HG02852 (cell line): ENCODE results near the gene PSMG4.

Experiments used
- ATAC-seq: cut with Tn5 transposase; IDR thresholded peaks from one replicate; pipeline ENCODE4 v1.9.1; 2021; ENCODE audit warnings: mild to moderate bottlenecking, moderate library complexity; ENCODE audit not compliant: unreplicated experiment

PSMG4 gene

DNA sequence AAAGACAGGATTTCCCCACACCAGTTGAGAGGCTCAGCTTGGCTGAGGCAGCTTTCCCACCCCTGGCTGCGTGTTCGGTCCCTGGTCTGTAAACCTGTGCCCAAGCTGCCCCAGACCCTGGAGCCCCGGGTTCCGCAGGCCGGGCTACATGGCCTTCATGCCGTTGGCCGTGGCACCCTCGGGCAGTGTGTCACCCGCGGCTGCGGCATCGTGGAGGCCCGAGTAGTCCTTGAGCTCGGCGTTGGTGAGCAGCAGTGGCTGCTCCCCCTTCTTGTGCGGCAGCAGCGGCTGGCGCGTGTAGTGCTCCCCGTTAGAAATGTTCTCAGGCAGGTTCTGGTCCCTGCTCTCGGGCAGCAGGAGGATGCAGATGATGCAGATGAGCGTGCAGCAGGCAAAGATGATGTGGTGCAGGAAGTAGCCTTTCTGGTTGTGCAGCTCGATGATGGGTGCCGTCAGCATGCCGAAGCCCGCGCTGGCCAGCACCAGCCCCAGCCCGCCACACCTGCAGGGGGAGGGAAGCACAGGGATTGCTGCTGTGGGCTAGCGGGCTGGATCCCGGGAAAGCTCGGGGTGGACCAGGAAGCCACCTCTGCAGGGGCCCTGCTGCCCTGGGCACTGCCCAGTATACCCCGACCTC is 14.3 kb downstream of the PSMG4 start:
- no peak for ATAC-seq

DNA sequence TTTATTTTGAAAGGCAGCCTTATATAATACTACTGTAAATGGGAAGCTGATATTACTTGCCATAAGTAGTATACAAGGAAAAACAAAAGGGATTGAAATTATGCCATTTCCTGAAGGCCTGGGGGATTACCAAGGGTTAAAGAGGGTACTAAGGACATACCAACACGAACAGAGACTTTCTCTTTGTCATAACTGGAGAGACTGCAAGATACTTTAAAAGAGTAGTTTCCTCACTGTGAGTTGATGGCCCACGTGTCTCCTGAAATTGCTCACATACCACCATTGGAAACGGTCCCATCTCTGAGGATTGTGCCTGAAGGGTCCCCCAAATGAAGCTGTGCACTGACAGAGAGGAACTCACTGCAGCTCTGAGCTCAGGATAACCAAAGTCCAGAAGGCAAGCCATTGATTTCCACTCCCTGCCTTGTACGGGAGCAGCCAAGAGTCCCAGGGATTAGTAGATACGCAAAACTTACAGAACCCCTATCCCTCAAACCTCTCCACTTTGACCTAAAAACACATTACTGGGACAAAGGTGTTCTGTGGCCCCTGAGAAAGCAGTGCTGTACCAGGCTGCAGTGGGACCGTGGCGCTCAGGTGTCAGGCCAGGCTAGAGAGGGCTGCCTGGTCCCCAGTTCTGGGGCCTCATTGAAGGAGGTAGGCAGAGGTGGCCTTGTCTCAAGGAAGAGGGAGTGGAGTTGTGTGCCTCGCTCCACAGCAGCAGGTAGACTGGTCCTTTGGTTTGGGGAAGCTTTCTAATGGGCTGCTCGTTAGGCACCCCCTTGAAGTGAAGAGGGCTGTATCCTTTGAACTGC is 15.2 kb downstream of the PSMG4 start:
- ATAC-seq = no peak

DNA sequence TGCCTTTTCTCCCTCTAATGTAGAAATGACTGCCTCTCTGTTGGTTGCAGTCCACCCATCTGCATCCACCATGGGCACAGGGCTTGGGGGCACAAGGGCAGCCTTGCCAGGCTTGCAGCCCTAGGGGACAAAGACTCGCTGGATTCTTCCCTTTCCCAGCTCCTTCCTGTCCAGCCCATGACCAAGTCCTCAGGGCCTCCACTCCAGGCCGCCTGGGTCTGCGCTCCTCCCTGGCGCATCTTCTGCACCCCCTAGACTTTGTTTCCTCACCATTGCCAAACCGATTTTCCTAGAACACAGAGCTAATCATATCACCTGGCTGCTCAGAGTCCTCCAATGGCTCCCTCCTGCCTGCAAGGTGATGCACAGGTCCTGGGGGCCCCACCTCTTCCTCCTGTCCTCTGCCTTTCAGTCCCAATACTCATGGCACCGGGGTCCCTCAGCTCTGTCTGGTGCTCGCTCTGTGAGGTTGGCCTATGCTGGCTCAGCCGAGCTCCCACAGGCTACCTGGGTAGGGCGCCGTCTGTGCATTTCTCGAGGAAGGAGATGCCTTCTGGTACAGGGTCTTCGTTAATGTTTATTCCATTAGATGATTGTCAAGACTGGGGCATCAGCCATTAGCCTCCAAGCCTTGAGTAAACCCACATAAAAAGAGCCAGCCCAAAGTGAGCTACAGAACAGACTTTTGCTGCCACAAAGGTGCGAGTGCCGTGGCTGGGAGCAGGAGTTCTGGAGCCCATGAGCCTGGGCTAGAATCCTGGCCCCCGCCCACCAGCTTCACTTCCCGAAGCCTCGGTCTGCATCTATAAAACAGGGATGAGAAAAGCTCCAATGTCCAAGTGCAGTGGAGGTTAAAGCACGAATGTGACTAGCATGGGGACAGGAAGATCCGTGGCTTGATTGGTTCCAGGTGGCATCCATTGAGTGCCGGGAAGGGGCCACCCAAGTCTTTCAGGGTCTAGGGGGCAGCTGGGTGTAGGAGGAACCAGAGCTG is 17.7 kb downstream of the PSMG4 start:
- ATAC-seq = no peak

DNA sequence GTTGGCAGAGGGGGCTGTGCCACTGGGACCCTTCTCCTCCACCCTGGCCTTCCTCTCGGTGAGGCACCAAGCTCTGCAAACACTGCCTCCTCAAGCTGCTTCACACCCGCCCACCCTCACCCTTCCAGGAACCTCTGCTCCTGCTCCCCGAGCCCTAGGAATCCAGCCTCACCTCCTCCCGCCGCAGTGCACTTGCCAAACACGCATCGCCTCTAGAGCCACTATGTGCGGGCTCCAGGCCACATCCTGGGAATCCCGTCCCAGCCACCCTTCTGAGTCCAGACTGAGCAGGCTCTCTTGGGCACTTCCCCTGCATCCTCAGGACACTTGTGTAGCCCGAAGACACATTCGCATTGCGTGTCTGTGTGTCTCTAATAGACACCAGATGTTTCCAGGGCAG is 18.5 kb downstream of the PSMG4 start:
- no peak for ATAC-seq

DNA sequence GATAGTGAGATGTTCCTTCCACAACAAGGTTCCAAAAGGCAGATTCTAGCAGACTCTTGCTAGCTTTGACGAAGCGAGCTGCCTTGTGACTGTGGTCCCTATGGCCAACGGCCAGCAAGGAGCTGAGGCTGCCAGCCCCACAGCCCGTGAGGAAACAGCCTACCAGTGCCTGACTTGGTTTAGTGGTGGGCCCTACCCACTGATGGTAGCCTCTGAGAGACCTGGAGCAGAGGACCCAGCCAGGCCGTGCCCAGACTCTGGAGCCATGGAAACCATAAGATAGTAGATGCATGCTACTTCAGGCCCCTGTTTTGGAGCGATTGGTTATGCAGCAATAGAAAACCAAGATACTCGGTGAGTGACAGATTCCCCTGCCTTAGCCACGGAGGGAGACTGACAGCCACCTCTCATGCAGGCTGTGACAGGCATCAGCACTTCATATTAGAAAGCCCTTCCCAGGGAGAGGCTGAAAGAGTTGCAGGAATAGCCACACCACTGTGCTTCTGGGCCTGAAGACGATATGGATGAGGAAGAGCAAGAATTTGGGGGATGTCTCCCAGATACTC is 19.2 kb downstream of the PSMG4 start:
- ATAC-seq = no peak

DNA sequence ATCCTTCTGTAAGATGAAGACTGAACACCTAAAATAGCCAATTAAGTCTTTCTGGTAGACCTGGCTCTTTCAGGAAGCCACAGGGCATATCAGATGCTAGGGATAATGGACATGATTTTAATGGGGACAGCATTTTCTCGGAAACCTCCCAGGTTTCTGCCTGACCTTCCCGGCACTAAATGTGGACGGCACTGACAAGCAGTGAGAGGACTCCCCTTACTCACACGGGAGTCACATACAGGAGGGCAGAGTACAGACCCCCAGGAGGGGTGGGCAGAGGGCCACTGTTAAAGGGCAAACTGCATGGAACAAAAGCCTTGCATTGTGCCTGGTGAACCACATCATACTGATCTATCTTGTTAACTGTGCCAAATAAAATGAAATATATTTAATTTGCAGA is 19.9 kb downstream of the PSMG4 start:
- no peak for ATAC-seq

DNA sequence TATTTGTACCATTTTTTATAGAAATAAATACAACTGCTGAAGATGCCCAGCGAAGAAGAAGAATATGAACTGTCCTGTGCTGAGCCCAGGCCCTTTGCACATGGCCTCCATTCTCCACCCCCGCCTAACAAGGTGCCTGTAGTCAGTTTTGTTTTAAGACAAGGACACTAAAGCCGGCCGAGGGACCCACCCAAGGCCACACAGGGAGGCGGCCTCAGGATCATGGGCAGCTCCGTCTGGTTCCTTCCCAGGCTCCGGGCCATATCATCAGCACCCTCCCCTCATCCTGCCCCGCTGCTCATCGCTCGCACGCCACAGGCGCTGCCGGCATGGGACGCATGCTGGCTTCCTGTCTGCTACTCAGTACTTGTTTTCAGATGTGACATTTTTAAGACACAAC is 21.3 kb downstream of the PSMG4 start:
- no peak for ATAC-seq

DNA sequence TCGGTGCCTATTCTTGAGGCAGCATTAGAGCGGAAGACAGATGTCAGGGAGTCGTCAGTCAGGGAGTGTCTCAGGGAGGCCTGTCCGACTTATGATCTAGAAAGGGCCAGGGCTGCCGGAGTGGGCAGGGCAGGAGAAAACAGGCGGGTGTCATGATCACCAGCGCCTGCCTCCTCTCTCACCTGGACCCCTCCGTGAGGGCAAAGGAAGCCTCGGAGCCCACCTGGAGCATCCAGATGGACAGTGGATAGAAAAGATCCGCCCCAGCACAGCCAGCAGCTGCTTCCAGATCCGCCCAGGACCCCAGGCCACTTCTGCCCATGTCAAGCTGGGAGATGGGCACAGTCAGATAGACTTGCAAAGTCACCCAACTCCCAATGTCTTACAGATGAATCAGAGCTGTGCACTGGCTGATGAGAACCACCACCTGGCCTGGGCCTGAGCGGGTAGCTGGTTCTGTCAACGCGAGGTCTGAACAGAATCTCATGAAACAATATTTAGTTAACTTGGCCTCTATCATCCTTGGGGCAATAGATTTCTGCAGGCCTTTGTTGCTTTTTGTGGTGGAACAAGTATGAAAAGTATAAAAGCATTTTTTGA is 22.2 kb downstream of the PSMG4 start:
- no peak for ATAC-seq

DNA sequence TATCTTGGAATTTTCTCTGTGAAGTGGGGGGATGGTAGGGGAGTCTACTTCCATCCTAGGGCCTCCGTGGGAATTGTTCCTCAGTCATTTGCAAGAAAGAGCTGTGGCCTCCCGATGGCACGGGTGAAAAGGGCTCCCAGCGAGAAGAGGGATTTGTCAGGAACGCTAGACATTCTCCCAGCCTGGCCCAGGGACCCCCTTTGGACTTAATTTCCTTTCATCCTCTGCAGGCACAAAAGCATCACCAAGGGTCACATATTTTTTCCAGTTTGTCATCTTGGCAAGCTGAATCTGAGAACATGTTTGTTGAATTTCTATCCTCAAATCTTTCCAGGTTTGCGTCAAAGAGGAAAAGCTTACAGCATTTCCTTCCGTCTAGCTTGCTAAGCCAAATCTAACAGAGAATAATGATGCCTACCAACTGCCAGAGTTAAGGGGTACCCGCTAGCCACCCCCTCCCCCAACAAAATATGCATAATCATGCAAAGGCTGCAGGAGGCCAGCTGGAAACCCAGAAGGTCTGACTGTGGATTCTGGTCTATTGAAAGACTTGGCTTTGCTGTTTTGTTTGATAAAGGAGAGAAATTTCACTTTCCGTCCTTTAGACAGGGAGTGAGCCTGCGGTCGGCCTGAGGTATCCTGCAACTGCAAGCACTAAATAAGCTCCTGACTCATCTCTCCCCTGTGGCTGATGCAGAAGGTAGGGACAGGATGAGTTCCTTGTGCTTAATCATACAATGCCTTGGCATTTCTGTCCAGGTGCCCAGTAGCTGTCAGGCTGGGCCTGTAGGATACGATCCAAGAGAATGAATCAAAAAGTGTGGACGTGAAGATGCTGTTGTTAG is 23.1 kb downstream of the PSMG4 start:
- no peak for ATAC-seq

DNA sequence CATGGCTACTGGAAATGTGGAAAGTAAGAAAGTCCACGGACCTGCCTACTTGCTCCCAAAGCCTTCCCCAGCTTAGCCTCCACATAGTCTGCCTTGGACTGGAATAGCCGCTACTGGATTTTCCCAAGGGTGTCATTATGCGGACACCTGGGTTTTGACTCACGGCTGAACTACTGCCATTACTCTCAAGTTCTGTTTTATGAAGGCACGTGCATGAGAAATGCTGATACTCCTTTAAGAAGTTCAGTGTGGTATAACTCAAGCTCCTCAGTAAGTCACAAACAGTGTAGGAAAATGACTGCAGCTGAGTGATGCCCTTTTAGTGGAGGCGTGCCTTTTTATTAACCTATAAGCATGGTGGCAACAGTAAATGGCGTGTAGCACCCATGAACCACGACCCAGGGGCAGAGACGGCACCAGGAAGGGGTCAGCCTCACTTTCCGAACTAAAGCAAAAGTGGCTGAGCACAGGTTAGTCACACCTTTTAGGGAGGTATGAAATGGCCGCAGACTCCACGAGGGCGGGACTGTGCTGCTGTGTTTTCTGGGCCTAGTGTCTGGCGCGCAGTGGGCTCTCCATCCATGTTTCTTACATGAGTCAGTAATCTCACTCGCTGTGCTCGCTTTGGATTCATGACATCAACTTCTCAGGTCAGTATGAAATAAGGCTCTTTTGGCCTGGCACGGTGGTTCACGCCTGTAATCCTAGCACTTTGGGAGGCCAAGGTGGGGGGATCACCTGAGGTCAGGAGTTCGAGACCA is 23.9 kb downstream of the PSMG4 start:
- no peak for ATAC-seq

DNA sequence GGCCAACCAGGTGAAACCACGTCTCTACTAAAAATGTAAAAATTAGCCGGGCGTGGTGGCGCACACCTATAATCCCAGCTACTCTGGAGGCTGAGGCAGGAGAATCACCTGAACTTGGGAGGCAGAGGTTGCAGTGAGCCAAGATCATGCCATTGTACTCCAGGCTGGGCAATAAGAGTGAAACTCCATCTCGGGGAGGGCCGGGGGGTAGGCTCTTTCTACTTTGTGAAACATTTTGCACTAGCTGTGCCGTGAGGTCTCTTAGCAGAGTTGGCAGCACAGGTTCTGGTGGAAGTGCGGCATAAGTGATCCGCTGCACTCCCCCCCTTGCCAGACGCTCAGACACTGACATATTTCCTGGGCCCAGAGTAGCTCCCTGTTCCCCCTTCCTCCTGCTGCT is 24.5 kb downstream of the PSMG4 start:
- ATAC-seq = no peak

DNA sequence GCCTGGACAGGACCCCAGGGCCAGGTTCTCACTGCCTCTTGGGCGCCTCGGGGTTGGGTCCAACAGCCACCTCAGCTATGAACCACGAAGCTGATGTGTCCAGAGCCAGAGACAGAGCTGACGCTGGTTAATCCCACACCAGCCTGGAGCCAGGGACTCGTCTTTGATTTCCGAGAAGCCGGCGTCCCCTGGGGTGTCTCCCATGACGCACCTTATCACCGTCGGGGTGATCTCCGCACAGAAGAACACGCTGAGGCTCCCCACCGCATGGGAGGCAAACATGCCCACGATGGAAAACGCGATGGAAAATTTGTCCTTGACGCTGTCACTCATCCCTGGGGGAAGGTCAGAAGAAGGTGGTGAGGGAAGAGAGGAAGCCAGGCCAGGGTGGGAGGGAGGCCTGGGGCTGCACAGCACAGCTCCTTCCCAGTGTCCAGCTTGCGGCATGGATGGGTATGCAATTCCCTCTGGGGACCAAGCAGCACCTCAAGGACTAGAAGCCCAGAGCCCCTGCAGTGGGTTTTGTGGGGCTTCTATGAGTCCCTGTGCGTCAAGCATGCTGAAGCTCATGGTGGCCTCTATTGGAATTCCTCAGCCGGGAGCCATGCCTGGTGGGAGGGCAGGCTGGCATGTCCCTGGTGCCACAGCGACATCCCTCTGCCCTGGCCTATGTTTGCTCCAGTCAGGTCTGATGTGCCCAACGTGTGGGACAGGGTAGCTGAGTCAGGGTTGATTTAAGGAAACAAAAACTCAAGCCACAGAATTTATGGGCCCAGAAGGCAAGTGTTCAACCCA is 25.1 kb downstream of the PSMG4 start:
- no peak for ATAC-seq

DNA sequence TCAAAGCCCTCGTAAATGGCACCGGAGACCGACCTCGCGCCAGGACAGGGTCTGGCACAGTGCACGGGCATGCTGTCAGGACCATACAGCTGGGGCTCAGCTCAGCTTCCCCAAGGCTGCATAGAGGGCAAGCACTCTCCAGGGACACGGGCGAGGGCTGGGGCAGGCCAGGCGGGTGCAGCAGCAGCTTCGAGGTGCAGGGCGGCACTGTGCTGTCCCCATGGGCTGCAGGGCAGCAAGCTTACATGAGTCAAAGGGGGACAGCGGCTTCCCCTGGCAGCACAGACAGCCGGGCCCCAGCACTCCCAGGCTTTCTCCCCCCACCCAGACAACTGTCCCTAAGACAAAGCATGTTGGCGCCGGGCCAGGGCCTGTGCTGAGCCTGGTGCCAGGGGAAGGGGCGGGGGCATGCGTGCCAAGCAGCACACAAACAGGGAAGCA is 25.7 kb downstream of the PSMG4 start:
- no peak for ATAC-seq

DNA sequence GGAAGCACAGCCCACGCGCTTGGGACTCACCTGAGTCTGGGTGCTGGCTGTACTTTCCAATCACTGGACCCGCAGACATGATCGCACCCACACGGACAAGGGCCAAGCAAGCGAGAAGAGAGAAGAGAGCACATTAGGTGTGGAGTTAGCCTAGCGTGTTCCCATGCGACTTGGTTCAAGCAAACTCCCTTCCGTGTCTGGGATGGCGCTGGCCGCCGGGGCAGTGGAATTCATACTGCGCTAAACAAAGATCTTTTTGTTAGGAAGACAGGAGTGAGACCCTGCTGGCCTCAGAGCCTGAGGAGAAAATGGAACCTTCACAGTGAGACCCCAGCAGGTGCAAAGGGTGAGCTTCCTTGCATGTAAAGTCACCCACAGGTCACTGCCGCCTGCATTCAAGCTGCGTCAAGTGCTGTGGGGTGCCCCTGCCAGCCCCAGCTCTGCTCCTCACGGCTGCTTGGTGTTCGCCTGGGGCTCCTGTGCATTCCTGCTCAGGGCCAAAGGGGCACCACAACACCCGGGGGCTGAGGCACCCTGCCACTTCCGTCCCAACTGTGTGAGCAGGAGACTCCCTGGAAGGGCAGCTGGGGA is 26.4 kb downstream of the PSMG4 start:
- no peak for ATAC-seq

DNA sequence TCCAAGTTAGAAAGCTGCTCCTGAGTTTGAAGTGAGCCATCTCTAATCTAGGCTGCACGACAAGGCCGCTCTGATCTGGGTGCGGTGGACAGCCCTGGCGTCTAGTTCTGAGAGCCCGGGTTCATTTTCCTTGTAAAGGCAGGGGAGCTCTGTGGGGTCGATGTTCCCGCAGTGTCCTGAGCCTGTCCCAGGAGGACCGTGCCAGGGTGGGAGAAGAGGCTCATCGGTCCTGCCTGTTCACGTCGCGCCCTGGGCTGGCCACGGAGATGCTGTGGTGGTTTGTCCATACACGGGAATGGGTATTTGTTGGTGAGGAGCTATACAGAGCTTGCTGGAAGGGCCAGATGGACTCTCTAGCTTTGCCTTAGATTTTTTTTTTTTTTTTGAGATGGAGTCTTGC is 27.0 kb downstream of the PSMG4 start:
- ATAC-seq = no peak

DNA sequence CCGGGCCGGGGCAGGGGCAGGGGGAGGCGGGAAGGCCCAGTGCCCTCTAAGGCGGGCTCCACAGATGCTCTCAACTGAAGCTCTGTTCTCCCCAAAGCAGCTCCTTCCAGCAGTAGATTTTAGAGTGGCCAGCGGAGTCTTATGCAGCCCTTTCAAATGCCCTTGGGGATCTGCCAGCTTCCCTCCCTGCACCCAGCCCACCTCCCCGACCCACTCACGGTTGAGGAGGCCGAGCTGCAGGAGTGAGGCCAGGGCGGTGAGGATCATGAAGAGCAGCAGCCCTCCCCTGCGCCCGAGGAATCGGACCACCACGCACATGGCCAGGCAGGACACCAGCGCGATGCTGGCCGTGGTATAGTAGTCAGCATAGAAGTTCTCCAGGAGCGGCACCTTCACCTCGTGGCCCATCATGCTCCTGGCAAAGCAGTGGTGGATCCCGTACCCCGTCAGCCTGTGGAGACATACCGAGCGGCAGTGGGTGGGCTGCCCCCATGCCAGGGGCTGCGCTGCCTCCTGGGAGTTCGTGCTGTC is 28.0 kb downstream of the PSMG4 start:
- ATAC-seq = no peak

DNA sequence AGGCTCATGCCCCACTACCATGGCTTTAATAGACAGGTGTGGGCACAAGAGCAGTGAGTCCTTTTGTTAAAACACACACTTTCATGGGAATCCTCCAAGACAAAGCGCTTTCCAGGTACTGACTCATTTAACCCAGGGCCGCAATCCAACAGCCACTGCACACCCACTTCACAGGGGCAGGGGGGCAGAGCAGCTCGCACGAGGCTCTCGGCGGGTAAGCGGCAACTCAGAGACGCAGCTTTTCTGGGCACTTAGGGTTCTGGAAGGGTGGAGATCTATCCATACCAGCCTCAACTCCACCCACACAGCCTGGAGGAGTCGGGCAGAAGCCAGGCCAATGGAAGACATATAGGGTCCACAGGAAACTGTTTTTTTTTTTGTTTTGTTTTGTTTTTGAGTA is 28.6 kb downstream of the PSMG4 start:
- no peak for ATAC-seq
